Small intestine (tissue), 7 donors: ENCODE measurements around the gene VPS26A. TPM values are rescaled to one million over a fixed set of nuclear protein-coding genes. Genes with fewer than 3 reads are reported as not detected.

Experiments
- DNase-seq, 2 donors: peaks; one replicate each; pipeline versions ENCODE4 v3.0.0 to v3.0.0-alpha.2; 2013
- FAIRE-seq: peaks from 2 replicates; lab custom pipeline; 2012; peaks lifted over from hg19 to GRCh38; lab: Jason Lieb, UNC
- H3K27ac ChIP-seq, 3 donors: one replicate each; pipeline ENCODE4 v1.5.1; 2013; ENCODE audit warnings: low read length in 2 of 3, mild to moderate bottlenecking in 2 of 3, control low read depth in 1 of 3, inconsistent platforms in 1 of 3, low read depth in 1 of 3, moderate library complexity in 1 of 3
- H3K27me3 ChIP-seq, 3 donors: one replicate each; pipeline ENCODE4 v1.6.1; 2013; ENCODE audit warnings: low read length in 3 of 3, inconsistent platforms in 1 of 3; ENCODE audit not compliant: control insufficient read depth in 3 of 3, insufficient read depth in 3 of 3
- H3K36me3 ChIP-seq, 3 donors: one replicate each; pipeline ENCODE4 v1.6.1; 2013; ENCODE audit warnings: low read length in 3 of 3, inconsistent platforms in 1 of 3, low read depth in 1 of 3, mild to moderate bottlenecking in 1 of 3, moderate library complexity in 1 of 3; ENCODE audit not compliant: control insufficient read depth in 3 of 3, insufficient read depth in 2 of 3
- H3K4me1 ChIP-seq, 3 donors: one replicate each; pipeline ENCODE4 v1.6.1; 2013; ENCODE audit warnings: low read length in 2 of 3, inconsistent platforms in 1 of 3, low read depth in 1 of 3, mild to moderate bottlenecking in 1 of 3, moderate library complexity in 1 of 3; ENCODE audit not compliant: control insufficient read depth in 3 of 3, insufficient read depth in 2 of 3
- H3K4me3 ChIP-seq, 3 donors: one replicate each; pipeline ENCODE4 v1.5.1; 2013; ENCODE audit warnings: low read length in 3 of 3, control low read depth in 1 of 3, inconsistent platforms in 1 of 3, low read depth in 1 of 3, mild to moderate bottlenecking in 1 of 3, moderate library complexity in 1 of 3
- H3K9me3 ChIP-seq, 2 donors: one replicate each; pipeline ENCODE4 v1.6.1; 2013; ENCODE audit warnings: low read depth in 1 of 2, low read length in 1 of 2; ENCODE audit not compliant: control insufficient read depth in 2 of 2, insufficient read depth in 1 of 2
- WGBS, 3 donors: extraction: QIAGEN DNeasy Blood & Tissue Kit; methylation state at CpG; one replicate each; pipeline ENCODE4 v1.1.7; 2013; 5-methylcytosine and 5-hydroxymethylcytosine counted together
- polyA plus RNA-seq, 4 donors: library from polyadenylated mRNA; stranded (reverse) in 3 of 4; unstranded in 1 of 4; fragments of 200-250 nt in 3 of 4; fragments of 120-200 nt in 1 of 4; gene quantifications; one replicate each; pipeline versions ENCODE4 v1.2.1 to v1.2.3, GENCODE V29; 2013
- donor health status: healthy with polysubstance abuse.
- donor health status: control.
- donor health status: control.
- donor health status: Bipolar disorder and iron deficiency.
- donor health status: healthy.

The VPS26A gene
- polyA plus RNA-seq, 4 donors, result 34.0 to 58.2 (median 35.1) TPM

DNA sequence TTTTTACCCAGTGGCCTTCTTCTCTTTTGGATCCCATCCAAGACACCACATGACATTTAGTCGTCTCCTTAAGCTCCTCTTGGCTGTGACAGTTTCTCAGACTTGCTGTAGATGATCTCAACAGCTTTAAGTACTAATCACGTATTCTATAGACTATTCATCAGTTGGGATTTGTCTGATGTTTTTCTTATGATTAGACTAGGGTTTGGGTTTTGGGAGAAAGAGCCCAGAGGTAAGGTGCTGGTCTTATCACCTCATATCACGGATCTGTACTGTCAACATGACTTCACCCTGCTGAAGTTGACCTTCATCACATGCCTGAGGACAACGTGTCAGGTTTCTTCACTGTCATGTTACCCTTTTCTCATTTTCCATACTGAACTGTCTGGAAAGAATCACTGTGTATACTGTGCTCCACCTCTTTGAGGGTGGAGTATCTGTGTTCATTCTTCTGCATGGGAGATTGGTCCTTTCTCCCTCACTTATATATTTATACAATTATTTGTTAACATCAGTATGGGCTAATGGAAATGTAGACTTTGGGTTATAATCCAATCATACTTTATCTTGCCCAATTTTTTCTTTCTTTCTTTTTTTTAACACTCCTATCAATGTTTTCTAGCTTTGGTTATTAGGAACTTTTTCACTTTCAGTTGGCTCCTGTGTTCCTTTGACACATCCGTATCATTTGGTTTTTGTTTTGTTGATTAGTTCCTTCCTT, 89.8 kb downstream of the VPS26A start:
- no peak overlapping the region for H3K4me3 ChIP-seq

DNA sequence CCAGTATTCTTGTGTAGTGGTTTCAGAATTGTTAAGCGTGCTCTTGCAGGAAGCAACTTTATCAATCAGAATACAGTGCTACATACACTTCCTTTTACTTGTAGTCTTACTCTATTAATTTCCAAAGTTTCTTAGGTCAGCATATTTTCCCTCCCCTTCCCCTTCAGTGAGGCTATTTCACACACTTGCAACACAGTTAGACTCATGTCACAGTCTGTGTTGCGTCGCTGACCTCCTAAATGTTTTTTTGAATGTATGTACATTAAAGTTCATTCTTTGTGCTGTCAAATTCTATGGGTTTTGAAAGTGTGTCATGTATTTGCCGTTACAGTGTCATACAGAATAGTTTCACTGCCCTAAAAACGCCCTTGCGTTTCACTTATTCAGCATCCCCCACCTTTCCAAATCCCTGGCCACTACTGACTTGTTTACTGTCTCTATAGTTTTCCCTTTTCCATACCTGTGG, 90.7 kb downstream of the VPS26A start:
- 77 to 95% (median 91%) methylated on average over 6 of the region's 6 CpGs for whole genome bisulfite sequencing, 3 donors
- DNase-seq, result no peak
- no peak for FAIRE-seq

More for the DNA sequence above, 89.8 kb downstream of the VPS26A start:
- H3K4me1 ChIP-seq, result peaks cover 6 to 32% (median 7%) of the 10 kb centered on the region in 3 donors
- H3K9me3 ChIP-seq, result no peaks in the 10 kb centered on the region
- DNase-seq, result peak; percentile 21 to 71
- peak overlapping the region in 2 of 3 donors; percentile 29 to 63 for H3K27ac ChIP-seq
- no peak for FAIRE-seq
- 37 to 42% (median 42%) methylated on average over 5 of the region's 5 CpGs for WGBS, 3 donors
- peaks cover under 1% of the 10 kb centered on the region in 3 donors for H3K36me3 ChIP-seq
- H3K27me3 ChIP-seq, result no peaks in the 10 kb centered on the region

GRCh38 chr10:69215405-69216171, 91.6 kb downstream of the VPS26A start:
- Histone ChIP-seq H3K4me3 (no peak overlapping the region), H3K4me1 (peaks cover 2 to 31% (median 6%) of the 10 kb centered on the region in 3 donors), H3K36me3 (no peaks in the 10 kb centered on the region), H3K27me3 (no peaks in the 10 kb centered on the region), H3K9me3 (no peaks in the 10 kb centered on the region), H3K27ac (peak overlapping the region in 2 of 3 donors; percentile 61 to 68)
- peak; percentile 49 for DNase-seq
- WGBS, 3 donors, result 44 to 58% (median 47%) methylated on average over 10 of the region's 10 CpGs
- no peak for FAIRE-seq

More for the DNA sequence above, 90.7 kb downstream of the VPS26A start:
- H3K4me3 ChIP-seq, result no peak overlapping the region
- no peaks in the 10 kb centered on the region for H3K36me3 ChIP-seq
- H3K9me3 ChIP-seq, result no peaks in the 10 kb centered on the region
- H3K27me3 ChIP-seq, result no peaks in the 10 kb centered on the region
- H3K27ac ChIP-seq, result peak overlapping the region in 2 of 3 donors; percentile 61 to 63
- H3K4me1 ChIP-seq, result peaks cover 4 to 32% (median 6%) of the 10 kb centered on the region in 3 donors

- FAIRE-seq, result no peak
- H3K4me3 ChIP-seq, result no peak overlapping the region
- DNase-seq, result no peak
- H3K27ac ChIP-seq, result peak overlapping the region in 2 of 3 donors; percentile 52 to 68
- 79 to 89% (median 86%) methylated on average over 11 of the region's 11 CpGs for whole genome bisulfite sequencing, 3 donors
- H3K27me3 ChIP-seq, result no peaks in the 10 kb centered on the region
- peaks cover 2 to 31% (median 5%) of the 10 kb centered on the region in 3 donors for H3K4me1 ChIP-seq
- no peaks in the 10 kb centered on the region for H3K9me3 ChIP-seq
- H3K36me3 ChIP-seq, result no peaks in the 10 kb centered on the region
Observed at GRCh38 chr10:69216577-69217118, 92.7 kb downstream of the VPS26A start.

GRCh38 chr10:69217119-69217754, 93.3 kb downstream of the VPS26A start:
- Histone ChIP-seq H3K4me1 (peaks cover 2 to 31% (median 5%) of the 10 kb centered on the region in 3 donors), H3K9me3 (no peaks in the 10 kb centered on the region), H3K27ac (peak overlapping the region in 2 of 3 donors; percentile 52 to 68), H3K27me3 (no peaks in the 10 kb centered on the region), H3K36me3 (no peaks in the 10 kb centered on the region), H3K4me3 (no peak overlapping the region)
- DNase-seq (peak; percentile 82 to 96), FAIRE-seq (no peak)
- 34 to 70% (median 48%) methylated on average over 4 of the region's 4 CpGs for WGBS, 3 donors

- Histone ChIP-seq H3K27me3 (no peaks in the 10 kb centered on the region), H3K4me3 (no peak overlapping the region), H3K4me1 (peaks cover under 1 to 32% (median 5%) of the 10 kb centered on the region in 3 donors), H3K9me3 (no peaks in the 10 kb centered on the region), H3K36me3 (no peaks in the 10 kb centered on the region), H3K27ac (no peak overlapping the region)
- WGBS, 3 donors, result 92 to 95% (median 95%) methylated on average over 6 of the region's 6 CpGs
- no peak for DNase-seq
- no peak for FAIRE-seq
Observed at GRCh38 chr10:69218831-69219230, 94.9 kb downstream of the VPS26A start.

GRCh38 chr10:69220041-69220451, 96.1 kb downstream of the VPS26A start, which contains the start of gene HKDC1:
Gene HKDC1, plus strand, starts transcription at chr10:69220332. Its CDS starts 104 bp downstream, at chr10:69220436.
- peak; percentile 86 to 89 for DNase-seq
- Histone ChIP-seq H3K4me1 (peaks cover 6 to 31% (median 9%) of the 10 kb centered on the region in 3 donors), H3K4me3 (peak within 1 kb of the TSS in 2 of 3 donors; percentile 55 to 74), H3K27me3 (no peaks in the 10 kb centered on the region), H3K9me3 (no peaks in the 10 kb centered on the region), H3K27ac (peak within 1 kb of the TSS; percentile 83 to 97 (median 92)), H3K36me3 (no peaks in the 10 kb centered on the region)
- FAIRE-seq, result no peak
- WGBS, 3 donors, result 13 to 68% (median 35%) methylated on average over 8 of the region's 8 CpGs
